Measurements from ENCODE around the gene ZFHX3. TPM values are rescaled to one million over a fixed set of nuclear protein-coding genes. Genes with fewer than 3 reads are reported as not detected.

ZFHX3 gene
- total and polyA plus RNA-seq, 2 of the 8 experiments (the other 6 are each of a cell fraction or from before 2014, with no cell fraction given), result 0.08 to 0.99 TPM

DNA sequence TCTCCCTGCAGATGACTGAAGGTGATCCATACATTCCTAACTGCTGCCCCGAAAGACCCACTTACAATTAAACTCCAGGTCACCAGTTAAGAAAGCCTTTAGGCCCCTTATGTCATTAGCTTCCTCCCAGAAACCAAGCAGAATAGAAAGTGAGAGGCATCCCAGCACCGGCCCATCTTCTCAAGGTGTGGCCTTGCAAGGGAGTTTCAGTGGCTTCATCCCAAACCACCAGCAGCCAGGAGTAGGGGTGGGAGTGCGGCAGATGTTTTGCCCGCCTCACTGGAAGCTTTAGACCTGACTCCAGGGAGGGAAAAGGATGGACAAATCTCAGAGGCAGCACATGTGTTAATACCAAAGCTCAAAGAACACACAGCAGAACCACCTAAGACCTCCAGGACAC is 5.1 kb downstream of the ZFHX3 start (continued):
- no peak for TF ChIP-seq SIRT6 (IDR thresholded peaks at IDR 0.05; ENCODE audit: low read length)
- no peak for TF ChIP-seq POLR2AphosphoS5 (IDR thresholded peaks at IDR 0.05; ENCODE audit: low read depth, low read length)
- no peak for TF ChIP-seq ZNF274 (IDR thresholded peaks at IDR 0.05; ENCODE audit: borderline replicate concordance, extremely low read depth, low read length)
- no peak for TF ChIP-seq RBBP5 (IDR thresholded peaks at IDR 0.05; ENCODE audit: borderline replicate concordance, low read depth, low read length)
- no peak for TF ChIP-seq EP300 (IDR thresholded peaks at IDR 0.05; ENCODE audit: borderline replicate concordance in 1 of 2, low read depth in 2 of 2, low read length in 2 of 2)
- TF ChIP-seq SIX5 (IDR thresholded peaks at IDR 0.05; ENCODE audit: low read depth, low read length), result no peak
- TF ChIP-seq, protein P1, sequence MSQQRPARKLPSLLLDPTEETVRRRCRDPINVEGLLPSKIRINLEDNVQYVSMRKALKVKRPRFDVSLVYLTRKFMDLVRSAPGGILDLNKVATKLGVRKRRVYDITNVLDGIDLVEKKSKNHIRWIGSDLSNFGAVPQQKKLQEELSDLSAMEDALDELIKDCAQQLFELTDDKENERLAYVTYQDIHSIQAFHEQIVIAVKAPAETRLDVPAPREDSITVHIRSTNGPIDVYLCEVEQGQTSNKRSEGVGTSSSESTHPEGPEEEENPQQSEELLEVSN (IDR thresholded peaks at IDR 0.05), result no peak
